Measurements from ENCODE around the gene CFL2.

CFL2 gene

GRCh38 chr14:34662561-34663088 is 51.8 kb downstream of the CFL2 start:
- no peak overlapping the region for H3K9ac ChIP-seq (ENCODE audit: low read depth, low read length)
- H3K4me3 ChIP-seq (ENCODE audit: low read depth, low read length) = no peak overlapping the region
- H3K36me3 ChIP-seq (ENCODE audit: control insufficient read depth, insufficient read depth, low read length) = no peaks in the 10 kb centered on the region
- H3K4me1 ChIP-seq (ENCODE audit: control insufficient read depth, insufficient read depth, low read length) = no peaks in the 10 kb centered on the region
- H3K27me3 ChIP-seq (ENCODE audit: control insufficient read depth, insufficient read depth, low read length) = no peaks in the 10 kb centered on the region
- H3K9me3 ChIP-seq (ENCODE audit: control insufficient read depth, insufficient read depth, low read length) = no peaks in the 10 kb centered on the region

GRCh38 chr14:34660796-34661195 is 53.6 kb downstream of the CFL2 start:
- no peak overlapping the region for H3K4me3 ChIP-seq (ENCODE audit: low read depth, low read length)
- no peaks in the 10 kb centered on the region for H3K36me3 ChIP-seq (ENCODE audit: control insufficient read depth, insufficient read depth, low read length)
- H3K4me1 ChIP-seq (ENCODE audit: control insufficient read depth, insufficient read depth, low read length) = no peaks in the 10 kb centered on the region
- H3K27me3 ChIP-seq (ENCODE audit: control insufficient read depth, insufficient read depth, low read length) = no peaks in the 10 kb centered on the region
- no peaks in the 10 kb centered on the region for H3K9me3 ChIP-seq (ENCODE audit: control insufficient read depth, insufficient read depth, low read length)
- H3K9ac ChIP-seq (ENCODE audit: low read depth, low read length) = no peak overlapping the region

All from iPS-15b (cell line).